Measurements from ENCODE around the gene ZNF133. TPM values are rescaled to one million over a fixed set of nuclear protein-coding genes. Genes with fewer than 3 reads are reported as not detected.
"Not testable (repeated sequence)": the region's sequence is repeated elsewhere in the genome, so short reads cannot be mapped to it uniquely, and the experiment has no call there.

The ZNF133 gene
- 1.5 TPM for total RNA-seq

DNA sequence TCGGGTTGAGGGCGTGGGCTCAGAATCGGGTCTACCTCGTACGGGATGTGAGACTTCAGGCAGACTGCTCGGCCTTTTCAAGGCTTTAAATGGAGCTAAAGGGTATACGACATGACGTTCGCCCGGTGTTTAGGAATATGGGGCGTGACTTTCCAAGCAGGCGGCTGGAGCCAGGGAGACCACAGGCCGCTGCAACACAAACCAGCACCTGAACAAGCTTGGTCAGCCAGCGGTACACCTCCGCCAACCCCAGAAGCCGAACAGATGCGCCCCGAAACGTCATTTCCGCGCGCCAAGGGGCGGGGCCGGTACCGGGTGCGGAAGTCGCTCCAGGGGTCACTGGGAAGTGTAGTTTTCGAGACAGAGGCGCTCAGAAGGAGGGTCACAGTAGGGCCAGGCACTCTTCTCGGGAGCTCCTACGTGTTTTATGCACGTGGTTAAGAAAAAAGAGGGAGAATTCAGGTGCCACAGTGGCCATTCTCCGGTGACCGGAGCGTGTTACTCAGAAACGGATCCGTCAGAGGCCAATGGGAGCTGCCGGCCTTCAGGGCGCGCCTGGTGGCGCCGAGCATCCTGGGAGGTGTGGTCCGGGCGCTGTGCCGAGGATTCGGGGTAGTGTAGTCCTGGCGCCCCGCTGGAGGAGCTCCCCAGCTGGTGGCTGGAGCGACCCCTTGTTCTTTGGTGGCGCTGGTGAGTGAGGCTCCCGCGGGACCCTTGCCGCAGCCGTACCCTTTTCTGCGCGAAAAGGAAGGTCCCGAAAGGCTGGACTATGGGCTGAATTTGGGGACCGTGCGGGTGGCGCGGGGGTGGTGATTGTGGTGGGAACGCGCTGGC lies at the start of gene ZNF133:
ZNF133 (plus strand) TSS at position 613 of the 834 bp plus-strand sequence. CDS start 17,160 bp downstream, outside the sequence.
- Histone ChIP-seq H3K9me3 (ENCODE audit: low read depth, low read length) (peaks cover 14% of the 10 kb centered on the region), H3K27me3 (ENCODE audit: insufficient read depth, low read length) (peaks cover 28% of the 10 kb centered on the region), H3K4me1 (ENCODE audit: insufficient read depth, low read length) (peaks cover 13% of the 10 kb centered on the region), H3K4me3 (ENCODE audit: low read length) (peak within 1 kb of the TSS; percentile 86)

- H3K9me3 ChIP-seq (ENCODE audit: low read depth, low read length): no peaks in the 10 kb centered on the region
- H3K4me1 ChIP-seq (ENCODE audit: insufficient read depth, low read length): no peaks in the 10 kb centered on the region
- no peak overlapping the region for H3K4me3 ChIP-seq (ENCODE audit: low read length)
- peaks cover 9% of the 10 kb centered on the region for H3K27me3 ChIP-seq (ENCODE audit: insufficient read depth, low read length)
Measured at GRCh38 chr20:18240997-18241396, 47.3 kb upstream of the ZNF133 start.

- Histone ChIP-seq H3K4me1 (ENCODE audit: insufficient read depth, low read length) (no peaks in the 10 kb centered on the region), H3K9me3 (ENCODE audit: low read depth, low read length) (no peaks in the 10 kb centered on the region), H3K27me3 (ENCODE audit: insufficient read depth, low read length) (no peaks in the 10 kb centered on the region), H3K4me3 (ENCODE audit: low read length) (no peak overlapping the region)
Measured at GRCh38 chr20:18243802-18244201, 44.5 kb upstream of the ZNF133 start.

DNA sequence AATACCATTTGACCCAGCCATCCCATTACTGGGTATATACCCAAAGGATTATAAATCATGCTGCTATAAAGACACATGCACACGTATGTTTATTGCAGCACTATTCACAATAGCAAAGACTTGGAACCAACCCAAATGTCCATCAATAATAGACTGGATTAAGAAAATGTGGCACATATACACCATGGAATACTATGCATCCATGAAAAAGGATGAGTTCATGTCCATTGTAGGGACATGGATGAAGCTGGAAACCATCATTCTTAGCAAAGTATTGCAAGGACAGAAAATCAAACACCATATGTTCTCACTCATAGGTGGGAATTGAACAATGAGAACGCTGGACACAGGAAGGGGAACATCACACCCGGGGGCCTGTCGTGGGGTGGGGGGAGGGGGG lies 39.8 kb upstream of the ZNF133 start:
- H3K9me3 ChIP-seq (ENCODE audit: low read depth, low read length); H3K27me3 ChIP-seq (ENCODE audit: insufficient read depth, low read length); H3K4me3 ChIP-seq (ENCODE audit: low read length); H3K4me1 ChIP-seq (ENCODE audit: insufficient read depth, low read length): not testable (repeated sequence)

DNA sequence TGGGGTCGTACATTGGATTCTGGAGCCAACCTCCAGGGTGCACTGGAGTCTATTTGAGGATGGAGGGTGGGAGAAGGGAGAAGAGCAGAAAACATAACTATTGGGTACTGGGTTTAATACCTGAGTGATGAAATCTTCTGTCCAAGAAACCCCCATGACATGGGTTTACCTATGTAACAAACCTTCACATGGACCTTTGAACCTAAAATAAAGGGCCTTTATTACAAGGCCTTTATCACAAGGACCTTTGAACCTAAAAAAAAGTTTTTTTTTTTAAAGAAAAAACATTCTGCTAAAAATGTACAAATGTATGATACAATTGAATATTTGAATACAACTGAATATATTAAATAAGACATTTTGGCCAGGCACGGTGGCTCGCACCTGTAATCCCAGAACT lies 38.1 kb upstream of the ZNF133 start:
- no peak overlapping the region for H3K4me3 ChIP-seq (ENCODE audit: low read length)
- no peaks in the 10 kb centered on the region for H3K4me1 ChIP-seq (ENCODE audit: insufficient read depth, low read length)
- no peaks in the 10 kb centered on the region for H3K27me3 ChIP-seq (ENCODE audit: insufficient read depth, low read length)
- no peaks in the 10 kb centered on the region for H3K9me3 ChIP-seq (ENCODE audit: low read depth, low read length)

DNA sequence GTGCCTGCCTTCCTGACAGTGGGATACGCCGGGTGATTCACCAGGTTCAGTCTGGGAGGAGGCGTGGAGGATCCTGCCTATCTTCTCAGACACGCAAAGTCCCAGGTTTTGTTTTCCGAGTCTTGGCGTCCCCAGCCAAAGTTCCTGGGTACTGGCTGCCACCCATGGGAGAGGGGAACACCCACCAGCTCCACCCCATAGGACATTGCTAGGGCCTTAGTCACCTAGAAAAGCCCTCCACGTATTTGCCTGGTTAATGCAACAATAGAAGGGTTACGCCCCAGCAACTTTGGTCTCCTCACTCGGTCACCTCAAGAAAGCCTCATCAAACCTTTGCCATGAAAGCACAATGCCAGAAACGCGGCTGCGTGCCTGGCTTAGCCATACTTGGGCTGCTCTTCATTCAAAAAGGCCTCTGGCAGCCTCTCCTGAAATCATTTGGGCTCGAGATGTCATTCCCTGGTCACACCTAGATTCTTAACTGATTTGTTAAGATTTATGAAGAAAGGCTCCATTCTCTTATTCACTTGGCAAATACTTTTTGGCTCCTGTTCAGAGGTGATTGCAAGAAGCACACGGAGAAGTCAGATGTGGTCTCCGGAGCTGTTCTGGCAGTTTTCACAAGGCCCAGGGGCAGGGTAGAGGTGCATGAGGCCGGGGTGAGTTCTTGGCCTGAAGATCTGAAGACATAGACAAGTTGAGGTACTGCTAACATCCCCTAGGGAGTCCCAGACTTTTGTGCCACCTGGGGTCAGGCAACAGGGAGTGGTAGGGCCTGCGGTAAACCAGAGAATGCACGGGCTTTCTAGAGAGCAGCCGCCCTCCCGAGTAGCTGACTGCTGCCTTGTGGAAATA lies 35.5 kb upstream of the ZNF133 start:
- no peak overlapping the region for H3K4me3 ChIP-seq (ENCODE audit: low read length)
- no peaks in the 10 kb centered on the region for H3K27me3 ChIP-seq (ENCODE audit: insufficient read depth, low read length)
- no peaks in the 10 kb centered on the region for H3K4me1 ChIP-seq (ENCODE audit: insufficient read depth, low read length)
- no peaks in the 10 kb centered on the region for H3K9me3 ChIP-seq (ENCODE audit: low read depth, low read length)

DNA sequence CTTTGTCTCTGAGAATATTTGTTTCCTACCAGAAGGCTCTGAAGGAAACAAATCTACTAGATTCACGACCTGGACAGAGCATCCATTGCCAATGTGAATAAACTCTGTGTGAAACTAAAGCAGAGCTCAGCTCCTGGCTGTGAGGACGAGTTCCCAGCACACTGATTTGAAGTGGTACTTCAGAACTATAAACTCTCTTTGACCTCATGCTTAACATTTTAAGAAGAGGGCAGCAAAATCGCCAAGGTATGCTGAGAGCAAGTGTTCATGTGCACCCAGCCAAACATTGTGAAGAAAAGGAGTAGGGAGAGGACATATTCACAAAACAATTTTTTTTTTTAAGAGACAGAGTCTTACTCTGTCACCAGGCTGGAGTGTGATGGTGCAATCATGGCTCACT lies 33.7 kb upstream of the ZNF133 start:
- H3K4me3 ChIP-seq (ENCODE audit: low read length): no peak overlapping the region
- no peaks in the 10 kb centered on the region for H3K27me3 ChIP-seq (ENCODE audit: insufficient read depth, low read length)
- H3K4me1 ChIP-seq (ENCODE audit: insufficient read depth, low read length): no peaks in the 10 kb centered on the region
- H3K9me3 ChIP-seq (ENCODE audit: low read depth, low read length): no peaks in the 10 kb centered on the region

DNA sequence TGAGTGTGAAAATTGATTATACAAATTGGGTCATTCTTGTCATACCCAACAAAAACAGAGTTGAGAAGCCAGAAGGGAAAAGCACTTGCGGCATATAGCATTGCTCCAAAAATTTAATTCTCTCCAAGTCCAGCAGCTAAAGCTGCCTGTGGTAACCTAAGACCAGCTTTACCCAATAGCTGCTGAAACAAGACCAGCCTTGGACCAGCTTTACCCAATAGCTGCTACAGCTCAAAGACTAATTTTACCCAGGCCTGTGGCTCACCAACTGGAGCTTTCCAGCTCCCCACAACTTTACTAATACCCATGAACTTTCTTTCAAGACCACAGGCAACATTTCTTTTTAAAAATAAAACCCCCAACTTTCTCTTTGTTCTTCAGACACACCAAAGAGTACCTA lies 32.8 kb upstream of the ZNF133 start:
- no peaks in the 10 kb centered on the region for H3K4me1 ChIP-seq (ENCODE audit: insufficient read depth, low read length)
- no peak overlapping the region for H3K4me3 ChIP-seq (ENCODE audit: low read length)
- no peaks in the 10 kb centered on the region for H3K9me3 ChIP-seq (ENCODE audit: low read depth, low read length)
- no peaks in the 10 kb centered on the region for H3K27me3 ChIP-seq (ENCODE audit: insufficient read depth, low read length)

GRCh38 chr20:18256440-18257090 lies 31.8 kb upstream of the ZNF133 start:
- Histone ChIP-seq H3K4me3 (ENCODE audit: low read length) (no peak overlapping the region), H3K27me3 (ENCODE audit: insufficient read depth, low read length) (no peaks in the 10 kb centered on the region), H3K9me3 (ENCODE audit: low read depth, low read length) (no peaks in the 10 kb centered on the region), H3K4me1 (ENCODE audit: insufficient read depth, low read length) (no peaks in the 10 kb centered on the region)

GRCh38 chr20:18258126-18258860 lies 30.0 kb upstream of the ZNF133 start:
- Histone ChIP-seq H3K4me3 (ENCODE audit: low read length) (no peak overlapping the region), H3K9me3 (ENCODE audit: low read depth, low read length) (no peaks in the 10 kb centered on the region), H3K27me3 (ENCODE audit: insufficient read depth, low read length) (no peaks in the 10 kb centered on the region), H3K4me1 (ENCODE audit: insufficient read depth, low read length) (no peaks in the 10 kb centered on the region)

GRCh38 chr20:18259730-18260129 lies 28.6 kb upstream of the ZNF133 start:
- Histone ChIP-seq H3K27me3 (ENCODE audit: insufficient read depth, low read length) (no peaks in the 10 kb centered on the region), H3K9me3 (ENCODE audit: low read depth, low read length) (no peaks in the 10 kb centered on the region)

DNA sequence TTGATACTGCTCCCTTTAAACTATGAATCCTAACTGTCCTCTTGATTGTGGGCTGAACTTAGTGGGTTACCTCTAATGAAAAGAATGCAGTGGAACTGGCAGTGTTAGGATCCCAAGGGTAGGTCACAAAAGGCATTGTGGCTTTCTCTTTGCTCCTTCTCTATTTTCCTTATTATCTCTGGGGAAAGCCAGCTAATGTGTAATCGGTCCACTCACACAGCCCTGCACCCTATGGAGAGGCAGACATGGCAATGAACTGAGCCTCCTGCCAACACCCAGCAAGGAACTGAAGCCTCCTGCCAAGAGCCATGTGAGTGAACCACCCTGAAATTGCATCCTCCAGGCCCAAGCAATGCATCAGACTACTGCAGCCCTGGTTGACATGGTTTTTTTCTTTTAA lies 24.6 kb upstream of the ZNF133 start:
- Histone ChIP-seq H3K4me1 (ENCODE audit: insufficient read depth, low read length) (no peaks in the 10 kb centered on the region), H3K9me3 (ENCODE audit: low read depth, low read length) (no peaks in the 10 kb centered on the region), H3K4me3 (ENCODE audit: low read length) (no peak overlapping the region), H3K27me3 (ENCODE audit: insufficient read depth, low read length) (no peaks in the 10 kb centered on the region)

More at GRCh38 chr20:18259730-18260129, 28.6 kb upstream of the ZNF133 start:
- Histone ChIP-seq H3K4me1 (ENCODE audit: insufficient read depth, low read length) (no peaks in the 10 kb centered on the region), H3K4me3 (ENCODE audit: low read length) (no peak overlapping the region)

- Histone ChIP-seq H3K9me3 (ENCODE audit: low read depth, low read length) (no peaks in the 10 kb centered on the region), H3K4me3 (ENCODE audit: low read length) (no peak overlapping the region), H3K27me3 (ENCODE audit: insufficient read depth, low read length) (no peaks in the 10 kb centered on the region), H3K4me1 (ENCODE audit: insufficient read depth, low read length) (no peaks in the 10 kb centered on the region)
Measured at GRCh38 chr20:18265441-18265840, 22.9 kb upstream of the ZNF133 start.

- Histone ChIP-seq H3K9me3 (ENCODE audit: low read depth, low read length) (no peaks in the 10 kb centered on the region), H3K27me3 (ENCODE audit: insufficient read depth, low read length) (no peaks in the 10 kb centered on the region), H3K4me3 (ENCODE audit: low read length) (no peak overlapping the region)
Measured at GRCh38 chr20:18266282-18266681, 22.0 kb upstream of the ZNF133 start.

More at GRCh38 chr20:18266282-18266681, 22.0 kb upstream of the ZNF133 start:
- H3K4me1 ChIP-seq (ENCODE audit: insufficient read depth, low read length): no peaks in the 10 kb centered on the region
